Gastrocnemius medialis (tissue), 4 donors: ENCODE measurements around the gene GNG7. TPM values are rescaled to one million over a fixed set of nuclear protein-coding genes. Genes with fewer than 3 reads are reported as not detected.

ENCODE experiments used
- ATAC-seq, 2 donors: fragments of 150-250 bp; one replicate each; pipeline ENCODE4 v1.9.1; 2016
- DNase-seq, 2 donors: peaks; one replicate each; pipeline ENCODE4 v3.0.0-alpha.2; 2019
- H3K27ac ChIP-seq, 4 donors: fragments of 200-600 bp; sonication (generic); 1 replicate in 1 of 4; 2 replicates in 3 of 4; pipeline ENCODE4 v1.5.1; 2016 to 2018; ENCODE audit warnings: mild to moderate bottlenecking in 2 of 4, moderate library complexity in 1 of 4
- H3K27me3 ChIP-seq, 3 donors: fragments of 200-600 bp; sonication (generic) in 2 of 3; 1 replicate in 1 of 3; 2 replicates in 2 of 3; pipeline versions ENCODE4 v1.5.1 to v1.6.0; 2016 to 2019; ENCODE audit warnings: mild to moderate bottlenecking in 1 of 3, moderate library complexity in 1 of 3
- H3K36me3 ChIP-seq, 2 donors: fragments of 200-600 bp; sonication (generic) in 1 of 2; one replicate each; pipeline ENCODE4 v1.5.1; 2017 to 2018
- H3K4me1 ChIP-seq, 2 donors: fragments of 200-600 bp; sonication (generic) in 1 of 2; one replicate each; pipeline ENCODE4 v1.5.1; 2016 to 2017; ENCODE audit warnings: mild to moderate bottlenecking in 2 of 2
- H3K4me3 ChIP-seq, 4 donors: fragments of 200-600 bp; sonication (generic) in 3 of 4; 1 replicate in 1 of 4; 2 replicates in 3 of 4; pipeline ENCODE4 v1.5.1; 2016 to 2019; ENCODE audit warnings: mild to moderate bottlenecking in 2 of 4
- H3K9me3 ChIP-seq, 3 donors: fragments of 200-600 bp; sonication (generic) in 2 of 3; 1 replicate in 1 of 3; 2 replicates in 2 of 3; pipeline ENCODE4 v1.5.1; 2016 to 2019
- CTCF ChIP-seq, 5 experiments: fragments of 450-650 bp in 3 of 5; fragments of 200-600 bp in 2 of 5; sonication (generic) in 2 of 5; IDR thresholded peaks in 4 of 5; conservative IDR thresholded peaks in 1 of 5; 1 replicate in 4 of 5; 2 replicates in 1 of 5; pipeline ENCODE4 v1.5.1; 2016 to 2019; ENCODE audit warnings: antibody characterized with exemption in 5 of 5, mild to moderate bottlenecking in 3 of 5, moderate library complexity in 3 of 5
- POLR2A ChIP-seq, 2 donors: fragments of 450-650 bp; IDR thresholded peaks; one replicate each; pipeline ENCODE4 v1.6.1; 2017; ENCODE audit warnings: antibody characterized with exemption in 2 of 2, mild to moderate bottlenecking in 2 of 2, moderate library complexity in 2 of 2
- in situ Hi-C, 4 donors: fragments of 200-750 bp; cut with MboI; loops; one replicate each; pipeline versions ENCODE4 v1.15.0 to v1.8.0; 2017; ENCODE audit warnings: low sequenced_read_pairs in 4 of 4
- intact Hi-C: fragments of 100-400 bp; cut with DNase I; formaldehyde crosslinking; loops from one replicate; pipeline ENCODE4 v1.15.1; 2023; ENCODE audit warnings: low total_unique reads
- total RNA-seq, 4 donors: library from RNA; depleted of rRNA; stranded (reverse); fragments of >200 nt; gene quantifications; one replicate each; pipeline versions ENCODE4 v1.1.0 to v1.2.3, GENCODE V29; 2016

GNG7 gene
- total RNA-seq, 4 donors from 2014 or later, result 0.46 to 1.1 (median 0.62) TPM

- no peak for DNase-seq
- ATAC-seq, result no peak
These were observed 9.3 kb upstream of the GNG7 start for GRCh38 chr19:2711875-2712205.

GRCh38 chr19:2711172-2711874 is 8.8 kb upstream of the GNG7 start:
- H3K4me1 ChIP-seq, result no peaks in the 10 kb centered on the region
- no peak overlapping the region for H3K4me3 ChIP-seq
- TF ChIP-seq CTCF (IDR thresholded peaks at IDR 0.05 in 4 of 5, conservative IDR thresholded peaks at IDR 0.05 in 1 of 5), result no peak
- no peak for TF ChIP-seq POLR2A (IDR thresholded peaks at IDR 0.05)
- H3K9me3 ChIP-seq, result peaks cover 0 to 4% (median 4%) of the 10 kb centered on the region in 3 donors
- DNase-seq (no peak), ATAC-seq (no peak)
- no peak overlapping the region for H3K27ac ChIP-seq
- peaks cover 0 to 7% (median 3%) of the 10 kb centered on the region in 3 donors for H3K27me3 ChIP-seq
- in situ Hi-C loops, result no loop called here
- intact Hi-C loops, result no loop called here
- H3K36me3 ChIP-seq, result no peaks in the 10 kb centered on the region

More at GRCh38 chr19:2711875-2712205, 9.3 kb upstream of the GNG7 start:
- Histone ChIP-seq H3K4me1 (no peaks in the 10 kb centered on the region), H3K4me3 (no peak overlapping the region), H3K9me3 (peaks cover 0 to 4% (median 4%) of the 10 kb centered on the region in 3 donors), H3K27ac (no peak overlapping the region), H3K27me3 (peaks cover 0 to 7% (median 3%) of the 10 kb centered on the region in 3 donors), H3K36me3 (no peaks in the 10 kb centered on the region)
- in situ Hi-C loops, result no loop called here
- intact Hi-C loops, result no loop called here
- TF ChIP-seq CTCF (IDR thresholded peaks at IDR 0.05 in 4 of 5, conservative IDR thresholded peaks at IDR 0.05 in 1 of 5), result no peak
- no peak for TF ChIP-seq POLR2A (IDR thresholded peaks at IDR 0.05)

DNA sequence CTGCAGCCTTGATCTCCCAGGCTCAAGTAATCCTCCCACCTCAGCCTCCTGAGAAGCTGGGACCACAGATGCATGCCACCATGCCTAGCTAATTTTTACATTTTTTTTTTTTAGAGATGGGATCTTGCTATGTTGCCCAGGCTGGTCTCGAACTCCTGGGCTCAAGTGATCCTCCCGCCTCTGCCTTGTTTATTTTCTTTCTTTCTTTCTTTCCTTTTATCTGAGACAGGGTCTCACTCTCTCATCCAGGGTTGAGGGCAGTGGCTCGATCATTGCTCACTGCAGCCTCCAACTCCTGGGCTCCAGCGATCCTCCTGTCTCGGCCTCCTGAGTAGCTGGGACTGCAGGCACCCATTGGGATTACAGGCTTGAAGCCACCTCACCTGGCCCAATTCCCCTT is 3.8 kb upstream of the GNG7 start:
- H3K27me3 ChIP-seq, result no peaks in the 10 kb centered on the region
- H3K36me3 ChIP-seq, result no peaks in the 10 kb centered on the region
- no peak overlapping the region for H3K27ac ChIP-seq
- no peak overlapping the region for H3K4me3 ChIP-seq
- no peaks in the 10 kb centered on the region for H3K9me3 ChIP-seq
- in situ Hi-C loops, result no loop called here
- no peak for DNase-seq
- intact Hi-C loops, result no loop called here
- ATAC-seq, result no peak
- TF ChIP-seq CTCF (IDR thresholded peaks at IDR 0.05 in 4 of 5, conservative IDR thresholded peaks at IDR 0.05 in 1 of 5) (no peak), POLR2A (IDR thresholded peaks at IDR 0.05) (no peak)
- peaks cover 3 to 9% of the 10 kb centered on the region in 2 donors for H3K4me1 ChIP-seq

GRCh38 chr19:2703691-2704216 is 1.3 kb upstream of the GNG7 start:
- Histone ChIP-seq H3K9me3 (no peaks in the 10 kb centered on the region), H3K36me3 (no peaks in the 10 kb centered on the region), H3K27ac (no peak overlapping the region), H3K27me3 (no peaks in the 10 kb centered on the region), H3K4me3 (no peak overlapping the region), H3K4me1 (peaks cover 3 to 9% of the 10 kb centered on the region in 2 donors)
- in situ Hi-C loops, result no loop called here
- intact Hi-C loops, result loop anchor here (2.0 kb wide), 1 partner anchor 37 kb away; the partner anchor contains the start of gene SLC39A3
- ATAC-seq (no peak), DNase-seq (no peak)
- no peak for TF ChIP-seq CTCF (IDR thresholded peaks at IDR 0.05 in 4 of 5, conservative IDR thresholded peaks at IDR 0.05 in 1 of 5)
- TF ChIP-seq POLR2A (IDR thresholded peaks at IDR 0.05), result no peak
